ENCODE measurements around the gene FSTL4.
"Not testable (repeated sequence)": the region's sequence is repeated elsewhere in the genome, so short reads cannot be mapped to it uniquely, and the experiment has no call there.

The FSTL4 gene

DNA sequence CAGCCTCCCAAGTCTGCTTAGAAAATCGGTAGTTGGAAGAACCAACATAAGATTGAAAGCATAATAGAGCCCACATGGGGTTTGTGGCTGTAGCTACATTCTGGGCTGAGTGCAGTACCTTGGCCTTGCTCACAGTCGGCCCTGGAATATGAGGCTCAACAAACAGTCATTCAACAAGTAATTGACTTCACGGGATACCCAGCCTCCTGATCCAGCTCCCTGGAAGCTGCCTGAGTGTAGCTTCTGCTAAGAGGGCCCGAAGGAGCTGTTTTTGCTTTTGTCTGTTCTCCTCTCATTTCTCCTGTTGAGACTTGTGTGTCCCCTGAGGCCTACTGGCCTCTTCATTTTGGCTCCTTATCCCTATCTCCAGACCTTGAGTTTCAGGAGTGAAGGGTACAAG, 389.8 kb downstream of the FSTL4 start:
- no peak for DNase-seq (ENCODE audit: low read depth)

GRCh38 chr5:133222040-133222439, 390.3 kb downstream of the FSTL4 start:
- no peak for DNase-seq (ENCODE audit: low read depth)

DNA sequence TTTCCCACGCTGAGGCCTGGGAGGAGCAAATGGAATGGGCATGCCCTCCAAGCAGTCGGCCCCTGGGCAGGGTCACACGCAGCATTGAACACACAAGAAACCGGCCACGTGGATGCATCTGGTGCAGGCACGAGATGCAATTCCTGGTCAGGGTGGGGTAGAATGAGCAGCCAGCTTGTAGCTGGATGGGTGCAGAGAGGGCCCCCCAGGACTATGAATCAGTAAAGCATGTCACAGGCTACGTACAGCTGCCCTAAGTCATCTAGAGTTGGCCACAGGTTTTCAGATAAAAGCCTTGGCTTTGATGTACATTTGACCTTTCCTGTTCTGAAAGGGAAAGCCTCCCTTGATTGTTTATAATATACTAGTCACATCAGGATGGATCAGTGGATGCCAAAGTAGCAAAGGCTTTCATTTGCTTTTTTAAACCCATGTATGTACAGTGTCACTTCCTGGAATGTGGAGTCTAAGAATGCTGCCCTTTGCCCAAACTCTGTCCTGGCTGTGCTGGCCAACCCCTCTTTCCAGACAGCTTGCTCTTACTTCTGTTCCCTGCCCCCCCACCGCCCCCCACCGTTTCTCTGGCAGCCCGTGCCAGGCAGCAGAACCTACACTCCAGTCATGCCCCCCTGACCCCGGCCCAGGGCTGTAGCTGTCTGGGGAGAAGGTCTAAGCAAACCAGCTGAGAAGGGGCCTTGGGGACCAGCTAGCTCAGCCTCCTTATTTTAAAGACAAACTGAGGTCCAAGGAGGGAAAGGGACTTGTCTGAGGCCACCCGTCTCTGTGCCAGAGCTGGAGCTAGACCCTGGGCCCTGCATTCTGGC, 391.3 kb downstream of the FSTL4 start:
- no peak for DNase-seq (ENCODE audit: low read depth)

- DNase-seq (ENCODE audit: low read depth): no peak
Measured at GRCh38 chr5:133219296-133219695, 393.0 kb downstream of the FSTL4 start.

DNA sequence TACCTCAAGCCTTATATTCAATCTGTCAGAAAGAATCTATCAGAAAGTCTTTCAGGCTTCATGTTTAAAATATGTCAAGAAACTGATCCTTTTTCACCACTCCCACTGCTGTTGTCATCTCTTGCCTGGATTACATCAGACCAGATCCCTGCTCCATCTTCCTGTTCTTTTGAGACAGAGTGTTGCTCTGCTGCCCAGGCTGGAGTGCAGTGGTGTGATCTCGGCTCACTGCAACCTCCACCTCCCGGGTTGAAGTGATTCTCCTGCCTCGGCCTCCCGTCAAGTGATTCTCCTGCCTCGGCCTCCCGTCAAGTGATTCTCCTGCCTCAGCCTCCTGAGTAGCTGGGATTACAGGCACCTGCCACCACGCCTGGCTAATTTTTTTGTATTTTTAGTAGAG, 396.2 kb downstream of the FSTL4 start:
- not testable (repeated sequence) for DNase-seq (ENCODE audit: low read depth)

GRCh38 chr5:133214153-133214820, 398.1 kb downstream of the FSTL4 start:
- DNase-seq (ENCODE audit: low read depth): no peak

DNA sequence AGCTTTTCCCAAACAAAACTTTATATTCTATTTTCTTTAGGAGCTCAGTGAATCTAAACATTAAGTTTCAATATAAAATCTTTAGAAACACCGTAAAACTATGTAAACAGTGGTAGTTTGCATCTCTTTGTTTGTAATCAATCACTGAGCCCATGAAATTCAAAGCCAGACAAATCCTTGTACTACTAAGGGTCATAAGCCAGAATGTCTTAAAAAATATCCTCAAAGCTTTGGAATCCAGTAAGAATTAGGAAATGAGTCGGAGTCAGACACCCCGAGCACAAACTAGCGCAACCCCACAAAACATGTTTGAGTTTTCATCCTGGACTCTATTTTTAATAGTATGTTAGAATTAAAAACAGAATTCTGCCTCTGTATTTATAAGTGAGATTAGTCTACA, 406.7 kb downstream of the FSTL4 start:
- DNase-seq (ENCODE audit: low read depth): no peak

- DNase-seq (ENCODE audit: low read depth): no peak
Measured at GRCh38 chr5:133205204-133205603, 407.1 kb downstream of the FSTL4 start.

DNA sequence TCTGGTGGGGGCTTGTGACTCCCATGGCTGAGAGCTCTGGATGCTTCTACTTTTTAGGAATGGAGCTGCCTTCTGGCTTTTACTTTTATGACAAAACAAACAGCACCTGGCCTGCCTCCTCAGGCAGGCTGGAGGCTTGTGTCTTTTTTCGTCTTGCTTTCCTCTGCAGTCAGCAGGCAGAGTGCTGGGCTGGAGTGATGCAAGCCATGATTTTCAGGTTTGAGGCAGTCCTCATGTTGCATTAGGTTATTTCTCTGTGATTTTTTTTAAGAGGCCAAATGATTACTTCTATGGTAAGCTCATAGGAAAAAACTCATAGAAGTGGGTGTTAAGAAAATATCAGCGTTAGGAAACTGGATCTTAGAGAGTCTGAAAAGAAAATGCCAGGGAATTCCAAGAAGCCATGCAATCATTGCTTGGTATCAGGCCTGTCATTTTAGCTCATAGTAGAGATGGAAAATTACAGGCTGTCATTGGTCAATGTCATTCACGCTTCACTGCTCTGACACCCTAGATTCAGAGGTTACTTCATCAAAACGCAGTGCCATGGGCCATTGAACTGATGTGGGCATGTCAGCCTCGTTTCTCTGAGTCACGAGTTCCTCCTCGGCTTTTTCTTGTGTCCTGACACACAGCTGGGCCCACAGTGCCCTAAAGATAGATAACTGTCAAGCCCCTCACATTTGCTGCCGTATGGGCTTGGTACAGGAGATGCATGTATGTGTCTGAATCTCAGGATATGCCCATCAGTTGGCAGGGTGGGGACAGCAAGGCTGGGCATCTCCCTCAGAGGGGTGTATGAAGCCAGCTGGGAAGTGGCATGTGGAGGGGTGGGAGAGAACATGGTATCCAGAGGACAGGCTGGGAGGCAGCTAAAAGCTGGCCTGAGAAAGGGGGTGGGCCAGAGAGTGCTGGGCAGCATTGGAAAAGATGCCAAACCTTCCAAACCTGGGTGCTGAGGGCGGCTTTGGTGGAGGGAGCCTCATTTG, 408.7 kb downstream of the FSTL4 start:
- no peak for DNase-seq (ENCODE audit: low read depth)

DNA sequence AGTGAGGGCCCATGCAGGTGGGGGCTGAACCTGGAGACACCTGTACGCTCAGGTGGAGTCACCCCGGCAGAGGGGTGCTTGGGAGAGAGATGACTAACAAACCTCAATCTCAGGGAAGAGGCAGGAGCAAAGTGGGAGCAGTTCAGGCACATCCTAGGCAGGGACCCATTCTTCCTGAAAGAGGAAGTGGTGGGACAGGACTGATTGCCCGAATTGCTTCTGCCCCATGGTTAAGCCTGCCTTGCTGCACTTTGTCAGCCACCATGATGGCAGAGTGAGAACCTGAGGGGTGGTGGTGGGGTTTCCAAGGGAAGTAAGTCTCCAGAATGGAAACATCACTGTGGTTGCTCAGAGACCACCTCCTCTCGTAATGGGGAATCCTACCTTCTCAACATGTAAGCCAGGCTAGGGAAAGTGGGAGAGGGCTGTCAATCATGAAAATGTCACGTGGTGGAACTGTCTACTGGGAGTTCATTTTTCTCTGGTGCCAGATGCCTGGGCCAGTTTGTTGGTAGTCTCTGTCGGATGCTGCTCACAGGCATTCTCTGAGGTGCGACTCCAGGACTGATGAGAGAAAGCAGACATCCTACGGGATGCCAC, 410.2 kb downstream of the FSTL4 start:
- no peak for DNase-seq (ENCODE audit: low read depth)

GRCh38 chr5:133201310-133201709, 411.0 kb downstream of the FSTL4 start:
- DNase-seq (ENCODE audit: low read depth): no peak

- no peak for DNase-seq (ENCODE audit: low read depth)
Measured at GRCh38 chr5:133200256-133200655, 412.1 kb downstream of the FSTL4 start.

GRCh38 chr5:133199417-133200178, 412.7 kb downstream of the FSTL4 start:
- no peak for DNase-seq (ENCODE audit: low read depth)

- no peak for DNase-seq (ENCODE audit: low read depth)
Measured at GRCh38 chr5:133198511-133198910, 413.8 kb downstream of the FSTL4 start.

GRCh38 chr5:133196441-133197085, 415.8 kb downstream of the FSTL4 start:
- no peak for DNase-seq (ENCODE audit: low read depth)

DNA sequence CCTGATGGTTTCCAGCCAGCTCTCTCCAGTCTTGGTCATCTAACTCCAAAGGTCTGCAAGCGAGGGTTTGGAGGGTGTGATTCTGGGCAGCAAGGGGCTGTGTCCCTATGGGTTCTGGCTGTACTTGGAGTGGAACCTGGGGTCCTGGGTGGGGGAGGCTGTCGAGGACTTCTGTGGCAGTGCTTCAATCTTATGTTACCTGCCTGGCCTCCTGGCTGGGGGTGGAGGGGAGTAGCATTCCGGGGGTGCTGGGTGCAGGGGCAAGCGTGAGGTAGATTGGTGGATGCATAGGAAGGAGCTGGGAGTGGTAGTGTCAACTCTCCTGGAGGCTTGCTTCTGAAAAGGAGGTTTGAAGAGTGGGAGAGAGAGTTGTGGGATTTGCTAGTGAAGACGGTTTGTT, 417.1 kb downstream of the FSTL4 start:
- DNase-seq (ENCODE audit: low read depth): no peak

DNA sequence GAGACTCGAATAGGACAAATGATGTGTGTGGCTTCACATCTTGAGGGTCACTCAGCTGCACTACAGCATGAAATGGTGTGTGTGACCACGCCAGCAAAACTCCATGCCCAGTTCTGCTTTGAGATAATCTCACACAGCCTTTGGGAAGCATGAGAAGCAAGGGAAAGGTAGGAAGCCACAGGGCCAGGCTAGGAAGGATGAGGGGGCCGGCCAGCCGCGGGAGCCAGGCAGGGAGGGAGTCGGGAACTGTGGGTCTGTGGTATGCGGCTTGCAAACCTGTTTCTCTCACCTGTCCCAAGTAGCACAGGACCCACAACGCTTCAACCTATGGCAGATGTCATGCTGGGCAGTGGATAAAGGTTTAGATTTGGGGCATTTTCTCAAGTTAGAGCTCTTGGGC, 418.5 kb downstream of the FSTL4 start:
- DNase-seq (ENCODE audit: low read depth): no peak

DNA sequence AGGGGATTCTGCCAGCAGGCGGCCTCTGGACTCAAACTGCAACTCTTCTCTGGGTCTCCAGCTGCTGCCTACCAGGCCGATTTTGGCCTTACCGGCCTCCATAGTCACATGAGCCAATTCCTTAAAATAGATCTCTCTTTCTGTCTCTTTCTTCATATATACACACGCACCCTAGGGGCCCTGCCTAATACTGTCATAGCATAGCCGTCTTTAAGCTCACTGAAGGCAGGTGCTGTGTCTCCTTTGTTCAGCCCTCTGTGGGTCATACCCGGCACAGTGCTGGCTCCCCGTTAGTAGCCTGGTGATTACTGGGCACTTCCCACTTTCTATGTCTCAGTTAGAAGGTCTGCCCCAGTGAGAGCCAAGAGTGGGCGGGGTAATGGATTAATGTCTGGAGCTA, 419.6 kb downstream of the FSTL4 start:
- no peak for DNase-seq (ENCODE audit: low read depth)

DNA sequence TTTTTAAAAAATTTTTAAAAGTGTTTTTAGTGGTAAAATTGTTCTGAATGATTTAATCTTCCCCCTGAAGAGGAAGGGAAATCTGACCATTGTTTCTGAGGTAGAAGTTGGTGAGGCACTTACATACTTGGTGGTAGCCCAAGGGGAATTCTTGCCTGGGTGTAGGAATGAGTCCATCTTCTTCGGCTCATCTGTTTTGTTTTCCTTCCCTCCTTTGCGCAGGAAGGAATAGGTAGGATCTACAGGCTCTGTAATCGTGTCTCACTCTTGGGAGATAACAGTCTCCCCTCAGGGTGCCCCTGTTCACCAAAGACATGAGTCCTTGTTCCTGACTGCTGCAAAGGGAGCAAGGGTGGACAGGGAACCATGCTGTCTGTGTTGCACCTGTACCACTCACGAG, 422.5 kb downstream of the FSTL4 start:
- no peak for DNase-seq (ENCODE audit: low read depth)

DNA sequence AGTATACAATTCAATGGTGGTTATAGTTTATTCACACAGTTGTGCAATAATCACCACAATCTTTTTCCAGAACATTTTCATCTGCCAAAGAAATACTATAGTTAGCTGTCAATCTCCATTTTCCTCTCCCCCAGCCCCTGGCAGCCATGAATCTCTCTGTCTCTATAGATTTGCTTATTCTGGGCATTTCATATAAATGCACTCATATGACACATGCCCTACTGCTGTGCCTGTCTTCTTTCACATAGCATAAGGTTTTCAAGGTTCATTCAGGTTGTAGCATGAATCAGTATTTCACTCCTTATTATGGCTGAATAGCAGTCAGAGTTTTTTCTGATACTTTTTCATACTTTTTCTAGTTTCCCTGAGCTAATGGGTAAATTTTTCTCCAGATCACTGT, 432.9 kb downstream of the FSTL4 start:
- DNase-seq (ENCODE audit: low read depth): no peak

Measured in stimulated activated CD8-positive, alpha-beta memory T cell treated with anti-CD3 and anti-CD28 coated beads, Interleukin-4, amount 100 ng/mL, for 24 hours (primary cell).